PC-3 (cell line): ENCODE measurements around the gene HAGHL. TPM values are rescaled to one million over a fixed set of nuclear protein-coding genes. Genes with fewer than 3 reads are reported as not detected.

Source experiments
- ATAC-seq: fragments of 200-7000 bp; cut with Tn5 transposase; 2 replicates; pipeline ENCODE4 v1.9.1; 2020; ENCODE audit warnings: mild to moderate bottlenecking, moderate library complexity
- BruUV-seq: library from RNA; stranded (reverse); fragments of 400-500 nt; replicated peaks from 2 replicates; lab custom pipeline; 2021; lab: Mats Ljungman, UMichigan
- CTCF ChIA-PET: fragments of 300-600 bp; sonication (Branson Sonifier 250); formaldehyde crosslinking; loops from one replicate; lab custom pipeline; 2022; ENCODE audit warnings: antibody characterized with exemption; lab: Charles Lee
- POLR2A ChIA-PET: fragments of 300-600 bp; sonication (Branson Sonifier 250); formaldehyde crosslinking; loops from one replicate; lab custom pipeline; 2022; ENCODE audit warnings: antibody characterized with exemption; ENCODE audit not compliant: unreplicated experiment; lab: Charles Lee
- DNase-seq: peaks from one replicate; pipeline ENCODE4 v3.0.0-alpha.2; 2015
- H2AFZ ChIP-seq: fragments of 300-600 bp; sonication (generic); 2 replicates; pipeline ENCODE4 v1.6.0; 2016; ENCODE audit warnings: antibody characterized with exemption, low read length
- H3F3A ChIP-seq: fragments of 300-600 bp; sonication (generic); one replicate; pipeline ENCODE4 v1.6.0; 2017; ENCODE audit warnings: antibody characterized with exemption, low read length, control low read depth, mild to moderate bottlenecking; ENCODE audit not compliant: unreplicated experiment
- H3K27ac ChIP-seq: fragments of 300-600 bp; sonication (generic); 2 replicates; pipeline ENCODE4 v1.5.1; 2016; ENCODE audit warnings: mild to moderate bottlenecking, low read length
- H3K27me3 ChIP-seq: fragments of 300-600 bp; sonication (generic); 2 replicates; pipeline ENCODE4 v1.6.1; 2016; ENCODE audit warnings: low read length, mixed read lengths
- H3K36me3 ChIP-seq: fragments of 300-600 bp; sonication (generic); 2 replicates; pipeline ENCODE4 v1.6.1; 2016; ENCODE audit warnings: low read depth, mixed run types, low read length, mixed read lengths
- H3K4me1 ChIP-seq: fragments of 300-600 bp; sonication (generic); 2 replicates; pipeline ENCODE4 v1.5.1; 2016; ENCODE audit warnings: low read length; ENCODE audit not compliant: insufficient read depth
- H3K4me2 ChIP-seq: fragments of 300-600 bp; sonication (generic); 2 replicates; pipeline ENCODE4 v1.6.0; 2016; ENCODE audit warnings: low read length
- H3K4me3 ChIP-seq: fragments of 300-600 bp; sonication (generic); 2 replicates; pipeline ENCODE4 v1.5.1; 2016; ENCODE audit warnings: mild to moderate bottlenecking, low read length, mixed read lengths
- H3K79me2 ChIP-seq: fragments of 300-600 bp; sonication (generic); 2 replicates; pipeline ENCODE4 v1.6.1; 2017; ENCODE audit warnings: low read length, mixed read lengths
- H3K9ac ChIP-seq: fragments of 300-600 bp; sonication (generic); 2 replicates; pipeline ENCODE4 v1.6.0; 2016; ENCODE audit warnings: mild to moderate bottlenecking, low read length
- H3K9me2 ChIP-seq: fragments of 300-600 bp; sonication (generic); replicated peaks from 2 replicates; pipeline ENCODE4 v1.6.1; 2016; ENCODE audit warnings: mixed run types, low read length, mixed read lengths
- H3K9me3 ChIP-seq: fragments of 300-600 bp; sonication (generic); 2 replicates; pipeline ENCODE4 v1.6.1; 2016; ENCODE audit warnings: low read length, mixed read lengths
- H4K20me1 ChIP-seq: fragments of 300-600 bp; sonication (generic); 2 replicates; pipeline ENCODE4 v1.6.1; 2016; ENCODE audit warnings: low read length, mixed read lengths
- CTCF ChIP-seq: fragments of 300-600 bp; sonication (generic); conservative IDR thresholded peaks from 2 replicates; pipeline ENCODE4 v1.5.1; 2017; ENCODE audit warnings: antibody characterized with exemption, low read depth, mild to moderate bottlenecking, low read length
- EZH2 ChIP-seq: fragments of 300-600 bp; sonication (generic); IDR thresholded peaks from one replicate; pipeline ENCODE4 v1.6.1; 2017; ENCODE audit warnings: antibody characterized with exemption, mild to moderate bottlenecking, low read length; ENCODE audit not compliant: unreplicated experiment
- EZH2phosphoT487 ChIP-seq: fragments of 300-600 bp; sonication (generic); IDR thresholded peaks from 2 replicates; pipeline ENCODE4 v1.6.1; 2018; ENCODE audit warnings: mild to moderate bottlenecking, antibody characterized with exemption, low read length, borderline replicate concordance
- intact Hi-C: fragments of 100-400 bp; cut with micrococcal nuclease; formaldehyde crosslinking; loops from 2 replicates; pipeline ENCODE4 v1.9.0; 2023
- total RNA-seq: library from RNA; depleted of rRNA; stranded (reverse); fragments of >200 nt; gene quantifications from 2 replicates; pipeline ENCODE4 v1.2.3, GENCODE V29; 2014

The HAGHL gene
- total RNA-seq, 1 experiment from 2014 or later, result 16.4 TPM

DNA sequence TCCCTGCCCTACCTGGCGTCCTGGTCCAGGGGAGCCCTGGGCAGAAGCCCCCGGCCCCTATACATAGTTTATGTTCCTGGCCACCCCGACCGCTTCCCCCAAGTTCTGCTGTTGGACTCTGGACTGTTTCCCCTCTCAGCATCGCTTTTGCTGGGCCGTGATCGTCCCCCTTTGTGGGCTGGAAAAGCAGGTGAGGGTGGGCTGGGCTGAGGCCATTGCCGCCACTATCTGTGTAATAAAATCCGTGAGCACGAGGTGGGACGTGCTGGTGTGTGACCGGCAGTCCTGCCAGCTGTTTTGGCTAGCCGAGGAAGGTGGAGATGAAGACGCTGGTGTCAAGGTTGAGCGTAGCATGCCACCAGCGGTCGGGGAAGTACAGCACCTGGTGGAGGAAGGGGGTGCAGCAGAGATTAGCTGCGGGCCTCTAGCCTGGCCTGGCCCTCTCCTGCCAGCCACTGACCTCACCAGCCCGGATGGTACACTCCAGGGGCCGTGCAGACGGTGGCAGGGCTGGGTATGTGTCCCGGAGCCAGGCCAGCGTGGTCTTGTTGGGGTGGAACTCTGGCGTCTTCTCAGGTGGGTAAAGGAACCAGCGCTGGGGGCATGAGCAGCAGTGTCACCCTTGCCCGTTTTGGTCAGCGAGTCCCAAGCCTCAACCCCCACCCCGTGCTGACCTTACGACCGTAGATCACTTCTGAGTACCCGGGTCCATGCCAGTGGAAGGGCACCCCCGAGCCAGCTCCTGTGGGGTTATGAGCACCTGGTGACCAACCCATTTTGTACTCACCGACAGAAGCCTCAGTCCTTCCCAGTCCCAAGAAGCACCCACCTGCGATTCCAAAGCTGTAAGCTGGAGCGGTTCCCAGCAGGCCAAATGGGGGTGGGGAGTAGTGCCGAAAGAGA lies 44.2 kb upstream of the HAGHL start:
- TF ChIP-seq EZH2, result no peak
- TF ChIP-seq CTCF, result no peak
- no peak for TF ChIP-seq EZH2phosphoT487
- H3K4me1 ChIP-seq, result peaks cover 26% of the 10 kb centered on the region
- H3K79me2 ChIP-seq, result peaks cover 35% of the 10 kb centered on the region
- ATAC-seq (no peak), DNase-seq (no peak)
- ChIA-PET CTCF (no interaction called here), POLR2A (no interaction called here)
- no peaks in the 10 kb centered on the region for H3K27me3 ChIP-seq
- intact Hi-C loops, result no loop called here
- no peak overlapping the region for H2AFZ ChIP-seq
- H3K9me3 ChIP-seq, result no peaks in the 10 kb centered on the region
- H3K9me2 ChIP-seq, result no peaks in the 10 kb centered on the region
- peaks cover 10% of the 10 kb centered on the region; the same call in 1 of the 2 replicates for H4K20me1 ChIP-seq
- no peaks in the 10 kb centered on the region for H3F3A ChIP-seq
- H3K9ac ChIP-seq, result peak overlapping the region; percentile 68
- H3K4me2 ChIP-seq, result peak overlapping the region; percentile 90
- BruUV-seq, result TSS peak; percentile 57
- H3K27ac ChIP-seq, result peak overlapping the region; percentile 53; the same call in 1 of the 2 replicates
- peaks cover 6% of the 10 kb centered on the region for H3K36me3 ChIP-seq
- peak overlapping the region; percentile 78 for H3K4me3 ChIP-seq

DNA sequence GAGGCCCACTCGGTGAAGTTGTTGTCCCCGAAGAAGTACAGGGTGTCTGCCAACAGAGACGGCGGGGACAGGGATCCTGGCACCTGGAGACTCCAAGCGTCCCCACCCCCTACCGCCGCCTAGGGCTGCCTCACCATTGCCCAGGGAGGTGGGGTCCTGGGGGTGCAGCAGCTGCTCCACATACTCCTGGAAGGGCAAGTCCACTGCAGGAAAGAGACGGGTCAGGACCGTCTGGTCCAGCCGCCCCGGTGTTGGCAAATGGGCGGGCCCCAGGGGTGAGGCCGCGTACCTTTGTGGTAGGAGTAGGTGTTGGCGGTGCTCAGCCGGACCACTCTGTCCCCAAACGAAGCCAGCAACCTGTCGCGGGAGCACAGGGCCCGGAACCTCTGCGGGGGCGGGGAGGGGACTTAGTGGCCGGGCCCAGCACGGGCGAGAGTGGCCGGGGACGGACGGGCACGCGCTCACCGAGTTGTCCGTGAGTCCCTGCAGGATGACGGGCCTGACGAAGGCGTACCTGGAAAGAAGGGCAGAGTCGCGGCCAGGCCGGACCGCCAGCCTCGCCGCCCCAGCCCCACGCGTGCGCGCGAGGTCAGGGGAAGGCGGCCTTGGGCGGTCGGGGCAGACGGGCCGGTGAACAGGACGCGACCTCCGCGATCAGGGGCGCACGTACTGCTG lies 43.4 kb upstream of the HAGHL start:
- Histone ChIP-seq H3K27me3 (no peaks in the 10 kb centered on the region), H3K4me3 (peak overlapping the region; percentile 78), H3K9me2 (no peaks in the 10 kb centered on the region), H3K9ac (peak overlapping the region; percentile 68), H3K27ac (peak overlapping the region; percentile 53), H3K4me1 (peaks cover 26% of the 10 kb centered on the region), H3K79me2 (peaks cover 35% of the 10 kb centered on the region), H3K9me3 (no peaks in the 10 kb centered on the region), H3K4me2 (peak overlapping the region; percentile 90), H3F3A (no peaks in the 10 kb centered on the region), H4K20me1 (peaks cover 10% of the 10 kb centered on the region; the same call in 1 of the 2 replicates), H3K36me3 (peaks cover 6% of the 10 kb centered on the region), H2AFZ (no peak overlapping the region)
- BruUV-seq, result no TSS peak
- CTCF ChIA-PET, result no interaction called here
- ATAC-seq (peak; percentile 5), DNase-seq (no peak)
- TF ChIP-seq CTCF, result no peak
- TF ChIP-seq EZH2, result no peak
- TF ChIP-seq EZH2phosphoT487, result no peak
- POLR2A ChIA-PET, result no interaction called here
- intact Hi-C loops, result no loop called here
